IPS-20b (cell line): Measurements from ENCODE around the gene PRKG2.

Source experiments
- H3K27ac ChIP-seq: one replicate; pipeline ENCODE4 v1.5.1; 2013; ENCODE audit warnings: low read length
- H3K27me3 ChIP-seq: 2 replicates; pipeline ENCODE4 v1.6.1; 2013; ENCODE audit warnings: mild to moderate bottlenecking, low read length, inconsistent platforms; ENCODE audit not compliant: insufficient read depth
- H3K36me3 ChIP-seq: 2 replicates; pipeline ENCODE4 v1.6.1; 2013; ENCODE audit warnings: low read depth, mild to moderate bottlenecking, inconsistent platforms, low read length, moderate library complexity; ENCODE audit not compliant: insufficient read depth
- H3K4me1 ChIP-seq: 2 replicates; pipeline ENCODE4 v1.6.1; 2013; ENCODE audit warnings: mild to moderate bottlenecking, control low read depth, inconsistent platforms, low read length, moderate library complexity; ENCODE audit not compliant: insufficient read depth
- H3K4me3 ChIP-seq: 2 replicates; pipeline ENCODE4 v1.5.1; 2013; ENCODE audit warnings: mild to moderate bottlenecking, low read length, inconsistent platforms
- H3K9ac ChIP-seq: 2 replicates; pipeline ENCODE4 v1.6.1; 2013; ENCODE audit warnings: low read depth, mild to moderate bottlenecking, inconsistent platforms, low read length, moderate library complexity
- H3K9me3 ChIP-seq: 2 replicates; pipeline ENCODE4 v1.6.1; 2013; ENCODE audit warnings: mild to moderate bottlenecking, low read depth, low read length, inconsistent platforms; ENCODE audit not compliant: insufficient read depth

The PRKG2 gene

GRCh38 chr4:81118086-81118485, 96.9 kb downstream of the PRKG2 start:
- H3K27ac ChIP-seq, result no peak overlapping the region
- H3K36me3 ChIP-seq, result no peaks in the 10 kb centered on the region
- no peaks in the 10 kb centered on the region for H3K4me1 ChIP-seq
- no peaks in the 10 kb centered on the region for H3K27me3 ChIP-seq
- no peaks in the 10 kb centered on the region for H3K9me3 ChIP-seq
- no peak overlapping the region for H3K9ac ChIP-seq
- no peak overlapping the region for H3K4me3 ChIP-seq

- Histone ChIP-seq H3K27ac (no peak overlapping the region), H3K9me3 (no peaks in the 10 kb centered on the region), H3K9ac (no peak overlapping the region), H3K4me3 (no peak overlapping the region), H3K27me3 (no peaks in the 10 kb centered on the region), H3K4me1 (no peaks in the 10 kb centered on the region), H3K36me3 (no peaks in the 10 kb centered on the region)
Observed at GRCh38 chr4:81116566-81116965, 98.5 kb downstream of the PRKG2 start.

- Histone ChIP-seq H3K9me3 (no peaks in the 10 kb centered on the region), H3K27me3 (no peaks in the 10 kb centered on the region), H3K9ac (no peak overlapping the region), H3K4me1 (no peaks in the 10 kb centered on the region), H3K4me3 (no peak overlapping the region), H3K36me3 (no peaks in the 10 kb centered on the region), H3K27ac (no peak overlapping the region)
Observed at GRCh38 chr4:81113024-81113423, 102.0 kb downstream of the PRKG2 start.

GRCh38 chr4:81109356-81109755, 105.7 kb downstream of the PRKG2 start:
- Histone ChIP-seq H3K36me3 (no peaks in the 10 kb centered on the region), H3K4me3 (no peak overlapping the region), H3K9me3 (no peaks in the 10 kb centered on the region), H3K4me1 (no peaks in the 10 kb centered on the region), H3K27ac (no peak overlapping the region), H3K27me3 (no peaks in the 10 kb centered on the region), H3K9ac (no peak overlapping the region)

GRCh38 chr4:81106150-81106549, 108.9 kb downstream of the PRKG2 start:
- Histone ChIP-seq H3K9me3 (no peaks in the 10 kb centered on the region), H3K4me3 (no peak overlapping the region), H3K27ac (no peak overlapping the region), H3K9ac (no peak overlapping the region), H3K36me3 (no peaks in the 10 kb centered on the region), H3K27me3 (no peaks in the 10 kb centered on the region), H3K4me1 (no peaks in the 10 kb centered on the region)

- Histone ChIP-seq H3K9ac (no peak overlapping the region), H3K27ac (no peak overlapping the region), H3K36me3 (no peaks in the 10 kb centered on the region), H3K4me1 (no peaks in the 10 kb centered on the region), H3K9me3 (no peaks in the 10 kb centered on the region), H3K27me3 (no peaks in the 10 kb centered on the region), H3K4me3 (no peak overlapping the region)
Observed at GRCh38 chr4:81102107-81102506, 112.9 kb downstream of the PRKG2 start.

- H3K36me3 ChIP-seq, result no peaks in the 10 kb centered on the region
- no peaks in the 10 kb centered on the region for H3K4me1 ChIP-seq
- no peak overlapping the region for H3K9ac ChIP-seq
Observed at GRCh38 chr4:81096566-81096965, 118.5 kb downstream of the PRKG2 start.

GRCh38 chr4:81095389-81095788, 119.6 kb downstream of the PRKG2 start:
- H3K27ac ChIP-seq, result no peak overlapping the region
- no peaks in the 10 kb centered on the region for H3K36me3 ChIP-seq
- no peak overlapping the region for H3K4me3 ChIP-seq
- H3K4me1 ChIP-seq, result no peaks in the 10 kb centered on the region
- no peaks in the 10 kb centered on the region for H3K27me3 ChIP-seq
- no peak overlapping the region for H3K9ac ChIP-seq
- no peaks in the 10 kb centered on the region for H3K9me3 ChIP-seq

More at GRCh38 chr4:81096566-81096965, 118.5 kb downstream of the PRKG2 start:
- Histone ChIP-seq H3K9me3 (no peaks in the 10 kb centered on the region), H3K27me3 (no peaks in the 10 kb centered on the region), H3K4me3 (no peak overlapping the region), H3K27ac (no peak overlapping the region)

GRCh38 chr4:81093720-81094401, 121.2 kb downstream of the PRKG2 start:
- H3K36me3 ChIP-seq, result no peaks in the 10 kb centered on the region
- no peaks in the 10 kb centered on the region for H3K9me3 ChIP-seq
- no peaks in the 10 kb centered on the region for H3K4me1 ChIP-seq
- H3K4me3 ChIP-seq, result no peak overlapping the region
- H3K9ac ChIP-seq, result no peak overlapping the region
- no peaks in the 10 kb centered on the region for H3K27me3 ChIP-seq
- H3K27ac ChIP-seq, result no peak overlapping the region

GRCh38 chr4:81085979-81086378, 129.0 kb downstream of the PRKG2 start:
- Histone ChIP-seq H3K27me3 (no peaks in the 10 kb centered on the region), H3K9ac (no peak overlapping the region), H3K4me1 (no peaks in the 10 kb centered on the region), H3K27ac (no peak overlapping the region), H3K9me3 (peaks cover 5% of the 10 kb centered on the region; the same call in 1 of the 2 replicates), H3K36me3 (no peaks in the 10 kb centered on the region), H3K4me3 (no peak overlapping the region)

- H3K27me3 ChIP-seq, result no peaks in the 10 kb centered on the region
Observed at GRCh38 chr4:81085291-81085690, 129.7 kb downstream of the PRKG2 start.

GRCh38 chr4:81084634-81085033, 130.4 kb downstream of the PRKG2 start:
- no peaks in the 10 kb centered on the region for H3K36me3 ChIP-seq
- H3K4me1 ChIP-seq, result no peaks in the 10 kb centered on the region
- no peak overlapping the region for H3K27ac ChIP-seq
- H3K9ac ChIP-seq, result no peak overlapping the region
- H3K27me3 ChIP-seq, result no peaks in the 10 kb centered on the region
- H3K4me3 ChIP-seq, result no peak overlapping the region
- H3K9me3 ChIP-seq, result peaks cover 5% of the 10 kb centered on the region; the same call in 1 of the 2 replicates

More at GRCh38 chr4:81085291-81085690, 129.7 kb downstream of the PRKG2 start:
- H3K36me3 ChIP-seq, result no peaks in the 10 kb centered on the region
- H3K4me3 ChIP-seq, result no peak overlapping the region
- no peaks in the 10 kb centered on the region for H3K4me1 ChIP-seq
- peaks cover 5% of the 10 kb centered on the region; the same call in 1 of the 2 replicates for H3K9me3 ChIP-seq
- H3K27ac ChIP-seq, result no peak overlapping the region
- H3K9ac ChIP-seq, result no peak overlapping the region
